Bronchial epithelial cell (primary cell): ENCODE data around the gene PTPRD. TPM values are rescaled to one million over a fixed set of nuclear protein-coding genes. Genes with fewer than 3 reads are reported as not detected.
A peak's percentile ranks its signal among the peaks of the same experiment; 100 is the strongest.
"Not testable (repeated sequence)": the region's sequence is repeated elsewhere in the genome, so short reads cannot be mapped to it uniquely, and the experiment has no call there.

Experiments
- DNase-seq: peaks from one replicate; pipeline ENCODE4 v3.0.0-alpha.2; 2010; ENCODE audit warnings: low read depth
- FAIRE-seq: peaks from 2 replicates; lab custom pipeline; 2011; peaks lifted over from hg19 to GRCh38; lab: Jason Lieb, UNC
- H3K27me3 ChIP-seq: 2 replicates; pipeline ENCODE4 v1.5.1; 2011; ENCODE audit warnings: low read length; ENCODE audit not compliant: control insufficient read depth, insufficient read depth
- H3K36me3 ChIP-seq: 2 replicates; pipeline ENCODE4 v1.5.1; 2011; ENCODE audit warnings: low read length; ENCODE audit not compliant: control insufficient read depth, insufficient read depth
- H3K4me3 ChIP-seq: 2 replicates; pipeline ENCODE4 v1.5.1; 2011; ENCODE audit warnings: mild to moderate bottlenecking, low read depth, low read length, control low read depth
- CTCF ChIP-seq: IDR thresholded peaks from 2 replicates; pipeline ENCODE4 v1.5.1; 2011; ENCODE audit warnings: mild to moderate bottlenecking, moderate library complexity, low read length, control low read depth, inconsistent platforms; ENCODE audit not compliant: insufficient read depth, severe bottlenecking
- total RNA-seq: library from RNA; depleted of rRNA; stranded (reverse); fragments of >200 nt; gene quantifications from 2 replicates; pipeline ENCODE4 v1.2.1, GENCODE V29; 2014

Gene PTPRD
- total RNA-seq, 1 donor from 2014 or later = 2.9 TPM

- DNase-seq (peak; percentile 4), FAIRE-seq (no peak)
- peak; percentile 21 for TF ChIP-seq CTCF
- no peaks in the 10 kb centered on the region for H3K27me3 ChIP-seq
- H3K36me3 ChIP-seq = no peaks in the 10 kb centered on the region
- no peak overlapping the region for H3K4me3 ChIP-seq
Observed at GRCh38 chr9:10479172-10479571, 133.6 kb downstream of the PTPRD start.

GRCh38 chr9:10449201-10449617, 163.6 kb downstream of the PTPRD start:
- FAIRE-seq, H3K27me3 ChIP-seq, DNase-seq: not testable (repeated sequence)

GRCh38 chr9:10447036-10447435, 165.8 kb downstream of the PTPRD start:
- no peak for DNase-seq
- H3K36me3 ChIP-seq = no peaks in the 10 kb centered on the region
- no peaks in the 10 kb centered on the region for H3K27me3 ChIP-seq
- no peak overlapping the region for H3K4me3 ChIP-seq
- TF ChIP-seq CTCF = no peak
- no peak for FAIRE-seq

More at GRCh38 chr9:10449201-10449617, 163.6 kb downstream of the PTPRD start:
- not testable (repeated sequence) for H3K4me3 ChIP-seq, H3K36me3 ChIP-seq

GRCh38 chr9:10443868-10444204, 169.0 kb downstream of the PTPRD start:
- Histone ChIP-seq H3K36me3 (no peaks in the 10 kb centered on the region), H3K27me3 (no peaks in the 10 kb centered on the region), H3K4me3 (no peak overlapping the region)
- no peak for TF ChIP-seq CTCF
- FAIRE-seq (no peak), DNase-seq (no peak)

GRCh38 chr9:10443181-10443867, 169.5 kb downstream of the PTPRD start:
- FAIRE-seq (no peak), DNase-seq (no peak)
- Histone ChIP-seq H3K4me3 (no peak overlapping the region), H3K27me3 (no peaks in the 10 kb centered on the region), H3K36me3 (no peaks in the 10 kb centered on the region)
- no peak for TF ChIP-seq CTCF

- no peak for DNase-seq
- H3K27me3 ChIP-seq = no peaks in the 10 kb centered on the region
- H3K4me3 ChIP-seq = no peak overlapping the region
- TF ChIP-seq CTCF = no peak
- no peaks in the 10 kb centered on the region for H3K36me3 ChIP-seq
- no peak for FAIRE-seq
Observed at GRCh38 chr9:10438955-10439354, 173.8 kb downstream of the PTPRD start.
